ENCODE measurements around the gene HLF.
"Not testable (repeated sequence)": the region's sequence is repeated elsewhere in the genome, so short reads cannot be mapped to it uniquely, and the experiment has no call there.

The HLF gene

GRCh38 chr17:55314061-55314783, 49.5 kb downstream of the HLF start:
- DNase-seq: no peak

- no peak for DNase-seq
These were observed 50.2 kb downstream of the HLF start for GRCh38 chr17:55314784-55315491.

GRCh38 chr17:55316499-55316898, 51.7 kb downstream of the HLF start:
- no peak for DNase-seq

- DNase-seq: no peak
These were observed 52.5 kb downstream of the HLF start for GRCh38 chr17:55317284-55317683.

- no peak for DNase-seq
These were observed 53.3 kb downstream of the HLF start for GRCh38 chr17:55318081-55318480.

- no peak for DNase-seq
These were observed 54.1 kb downstream of the HLF start for GRCh38 chr17:55318715-55319487.

GRCh38 chr17:55319933-55320593, 55.3 kb downstream of the HLF start:
- DNase-seq: no peak

GRCh38 chr17:55320594-55321426, 56.0 kb downstream of the HLF start:
- DNase-seq: no peak

GRCh38 chr17:55321427-55322060, 56.8 kb downstream of the HLF start:
- DNase-seq: no peak

GRCh38 chr17:55322453-55322985, 57.8 kb downstream of the HLF start:
- DNase-seq: no peak

GRCh38 chr17:55323518-55324295, 58.9 kb downstream of the HLF start:
- DNase-seq: no peak

- no peak for DNase-seq
These were observed 59.7 kb downstream of the HLF start for GRCh38 chr17:55324296-55324978.

- DNase-seq: no peak
These were observed 60.6 kb downstream of the HLF start for GRCh38 chr17:55325406-55325805.

GRCh38 chr17:55326030-55326429, 61.3 kb downstream of the HLF start:
- DNase-seq: no peak

- DNase-seq: no peak
These were observed 62.7 kb downstream of the HLF start for GRCh38 chr17:55327225-55328088.

- DNase-seq: not testable (repeated sequence)
These were observed 63.8 kb downstream of the HLF start for GRCh38 chr17:55328514-55328913.

GRCh38 chr17:55330344-55330933, 65.7 kb downstream of the HLF start:
- DNase-seq: no peak

GRCh38 chr17:55332296-55333041, 67.7 kb downstream of the HLF start:
- no peak for DNase-seq
